HG03108 (cell line): Measurements from ENCODE around the gene KLHDC1.
A peak's percentile ranks its signal among the peaks of the same experiment; 100 is the strongest.
"Not testable (repeated sequence)": the region's sequence is repeated elsewhere in the genome, so short reads cannot be mapped to it uniquely, and the experiment has no call there.

Experiments
- ATAC-seq: cut with Tn5 transposase; IDR thresholded peaks from one replicate; pipeline ENCODE4 v1.9.1; 2021; ENCODE audit warnings: moderate library complexity; ENCODE audit not compliant: unreplicated experiment

The KLHDC1 gene

DNA sequence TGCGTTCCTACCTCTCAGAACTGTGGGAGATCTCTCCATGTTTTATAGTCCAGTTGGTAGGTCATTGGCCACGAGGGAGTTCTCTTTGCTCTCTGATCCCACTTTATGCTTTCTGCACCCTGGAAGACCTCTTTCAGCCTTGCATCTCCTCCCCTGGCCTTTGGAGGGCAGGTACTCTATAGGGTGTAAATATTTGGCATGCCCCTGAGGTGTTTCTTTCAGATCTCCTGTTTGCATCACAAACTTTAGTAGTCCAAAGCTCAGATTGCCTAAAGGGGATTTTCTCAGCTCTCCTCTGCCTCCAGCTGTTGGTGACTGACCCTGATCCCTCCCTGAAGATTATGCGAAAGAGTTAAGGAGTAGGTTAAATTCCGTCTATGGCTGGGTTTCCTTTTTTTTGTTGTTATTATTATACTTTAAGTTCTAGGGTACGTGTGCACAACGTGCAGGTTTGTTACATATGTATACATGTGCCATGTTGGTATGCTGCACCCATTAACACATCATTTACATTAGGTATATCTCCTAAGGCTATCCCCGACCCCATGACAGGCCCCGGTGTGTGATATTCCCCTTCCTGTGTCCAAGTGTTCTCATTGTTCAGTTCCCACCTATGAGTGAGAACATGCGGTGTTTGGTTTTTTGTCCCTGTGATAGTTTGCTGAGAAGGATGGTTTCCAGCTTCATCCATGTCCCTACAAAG, 29.0 kb downstream of the KLHDC1 start:
- not testable (repeated sequence) for ATAC-seq

DNA sequence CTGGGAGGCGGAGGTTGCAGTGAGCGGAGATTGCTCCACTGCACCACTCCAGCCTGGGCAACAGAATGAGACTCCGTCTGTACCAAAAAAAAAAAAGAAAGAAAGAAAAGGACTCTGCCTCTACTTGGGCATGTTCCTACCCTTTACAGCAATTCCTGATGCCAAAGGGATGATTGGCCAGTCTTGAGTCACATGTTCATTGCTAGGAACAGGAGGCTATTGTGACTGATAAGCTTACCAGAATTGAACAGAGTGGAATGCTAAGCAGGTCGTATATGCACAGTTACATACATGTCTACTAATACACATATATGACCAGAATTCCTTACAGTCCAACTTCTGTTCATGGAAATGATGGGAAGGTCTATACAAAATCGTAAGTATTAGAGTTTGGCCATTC, 34.3 kb downstream of the KLHDC1 start:
- no peak for ATAC-seq

DNA sequence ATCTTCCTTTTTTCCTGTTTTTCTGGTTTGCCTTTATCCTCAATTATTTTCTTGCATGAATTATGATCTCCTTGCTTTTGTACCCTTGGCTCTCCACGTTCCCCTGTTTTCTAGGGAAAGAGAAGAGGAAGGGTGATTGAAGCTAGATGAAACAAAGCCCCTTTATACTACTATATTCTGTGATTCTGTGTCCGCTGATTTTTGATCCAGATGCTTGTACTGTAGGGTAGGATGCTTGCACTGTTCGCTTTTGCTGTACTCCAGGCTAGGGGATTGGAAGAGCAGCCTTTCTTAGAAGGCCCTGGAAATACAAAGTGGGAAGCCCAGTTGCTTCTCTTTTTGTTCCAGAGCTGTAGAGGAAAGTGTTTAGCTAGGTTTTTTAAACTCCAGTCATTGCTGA, 40.0 kb downstream of the KLHDC1 start:
- no peak for ATAC-seq

DNA sequence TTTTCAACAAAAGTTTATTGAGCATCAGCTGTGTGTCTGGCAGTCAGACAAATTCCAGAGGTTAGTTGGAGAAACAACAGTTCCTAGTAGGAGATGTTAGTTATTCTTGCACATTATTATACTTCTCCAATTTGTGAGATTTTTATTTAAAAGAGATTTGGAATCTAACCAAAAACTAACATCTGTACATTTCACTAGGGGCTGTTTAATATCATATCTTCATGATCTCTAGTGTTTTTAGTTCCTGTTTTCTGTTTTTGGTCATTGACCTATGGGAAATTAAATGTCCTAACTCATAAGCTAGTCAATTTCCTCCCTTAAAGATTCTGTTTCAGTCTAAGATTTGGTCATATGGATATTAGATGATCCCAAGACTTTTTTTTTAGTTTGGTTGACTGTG, 40.9 kb downstream of the KLHDC1 start:
- ATAC-seq = no peak

DNA sequence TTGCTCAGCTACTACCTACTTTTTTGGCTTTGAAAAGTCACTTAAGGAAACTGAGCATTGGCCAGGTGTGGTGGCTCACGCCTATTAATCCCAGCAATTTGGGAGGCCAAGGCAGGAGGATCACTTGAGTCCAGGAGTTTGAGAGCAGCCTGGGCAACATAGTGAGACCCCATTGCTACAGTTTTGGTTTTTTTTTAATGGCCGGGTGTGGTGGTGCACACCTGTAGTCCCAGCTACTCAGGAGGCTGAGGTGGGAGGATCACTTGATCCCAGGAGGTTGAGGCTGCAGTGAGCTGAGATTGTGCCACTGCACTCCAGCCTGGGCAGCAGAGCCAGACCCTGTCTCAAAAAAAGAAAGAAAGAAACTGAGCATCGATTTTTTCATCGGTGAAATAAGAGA, 42.7 kb downstream of the KLHDC1 start:
- not testable (repeated sequence) for ATAC-seq

DNA sequence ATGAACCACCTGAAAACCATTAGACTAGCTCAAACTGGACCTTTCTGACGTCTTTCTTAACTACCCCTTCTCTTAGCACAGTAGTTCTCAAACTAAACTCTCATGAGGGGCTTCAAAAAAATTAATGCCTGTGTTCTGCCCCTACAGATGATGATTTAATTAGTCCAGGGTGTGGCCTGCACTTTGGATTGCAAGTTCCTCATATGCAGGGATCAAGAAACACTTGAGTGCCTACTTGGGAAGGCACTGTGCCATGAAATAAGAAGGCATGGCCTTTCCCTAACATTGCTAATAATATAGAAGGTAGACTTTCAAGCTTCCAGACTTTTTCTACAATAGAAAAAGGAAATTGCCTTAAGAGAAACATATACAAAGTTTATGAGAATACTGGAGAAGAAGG, 52.3 kb downstream of the KLHDC1 start:
- no peak for ATAC-seq

DNA sequence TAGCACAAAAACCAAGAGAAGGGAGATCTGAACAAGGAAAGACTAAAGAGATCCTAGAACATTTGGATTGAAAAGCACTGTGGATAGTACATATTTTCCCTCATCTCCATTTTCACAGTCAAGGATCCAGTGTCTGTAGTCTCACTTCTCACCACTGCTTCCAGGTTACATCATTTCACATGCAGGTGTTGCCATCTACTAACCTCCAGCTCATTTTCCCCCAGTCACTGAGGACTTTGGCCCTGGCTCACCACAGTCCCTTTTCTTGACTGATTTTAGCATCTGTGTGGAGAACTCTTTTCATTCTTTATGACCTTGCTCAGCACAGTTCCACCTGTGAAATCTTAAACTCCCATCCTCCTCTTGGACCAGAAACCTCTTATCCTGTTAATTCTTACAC, 53.6 kb downstream of the KLHDC1 start:
- ATAC-seq = not testable (repeated sequence)

DNA sequence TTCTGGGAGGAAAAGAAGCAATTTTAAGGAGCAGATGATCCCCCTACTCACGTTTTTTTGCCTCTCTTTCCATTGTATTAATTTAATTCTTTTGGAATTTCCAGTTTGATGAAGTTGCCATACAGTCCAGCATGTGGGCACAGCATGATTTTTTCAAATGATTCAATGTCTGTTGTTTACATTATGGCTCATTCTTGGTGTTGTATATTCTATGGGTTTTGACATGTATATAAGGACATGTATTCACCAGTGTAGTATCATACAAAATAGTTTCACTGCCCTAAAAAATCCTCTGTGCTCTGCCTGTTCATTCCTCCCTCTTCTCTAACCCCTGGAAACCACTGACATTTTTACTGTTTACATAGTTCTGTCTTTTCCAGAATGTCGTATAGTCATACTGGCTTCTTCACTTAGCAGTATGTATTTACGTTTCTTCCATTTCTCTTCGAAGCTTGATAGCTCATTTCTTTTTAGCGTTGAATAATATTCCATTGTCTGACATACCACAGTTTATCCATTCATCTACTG, 61.7 kb downstream of the KLHDC1 start:
- ATAC-seq = no peak

DNA sequence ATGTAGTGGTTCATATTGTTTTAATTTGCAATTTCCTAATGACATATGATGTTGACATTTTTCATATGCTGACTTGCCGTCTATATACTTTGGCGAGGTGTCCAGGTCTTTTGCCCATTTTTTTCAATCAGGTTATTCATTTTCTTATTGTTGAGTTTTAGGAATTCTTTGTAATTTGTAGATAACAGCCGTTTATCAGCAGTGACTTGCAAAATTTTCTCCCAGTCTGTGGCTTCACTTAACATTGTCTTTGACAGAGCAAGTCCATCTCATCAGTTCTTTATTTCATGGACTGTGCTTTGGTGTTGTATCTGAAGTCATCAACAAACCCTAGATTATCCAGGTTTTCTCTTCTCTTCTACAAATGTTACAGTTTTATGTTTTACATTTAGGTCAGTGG, 62.5 kb downstream of the KLHDC1 start:
- ATAC-seq = no peak

DNA sequence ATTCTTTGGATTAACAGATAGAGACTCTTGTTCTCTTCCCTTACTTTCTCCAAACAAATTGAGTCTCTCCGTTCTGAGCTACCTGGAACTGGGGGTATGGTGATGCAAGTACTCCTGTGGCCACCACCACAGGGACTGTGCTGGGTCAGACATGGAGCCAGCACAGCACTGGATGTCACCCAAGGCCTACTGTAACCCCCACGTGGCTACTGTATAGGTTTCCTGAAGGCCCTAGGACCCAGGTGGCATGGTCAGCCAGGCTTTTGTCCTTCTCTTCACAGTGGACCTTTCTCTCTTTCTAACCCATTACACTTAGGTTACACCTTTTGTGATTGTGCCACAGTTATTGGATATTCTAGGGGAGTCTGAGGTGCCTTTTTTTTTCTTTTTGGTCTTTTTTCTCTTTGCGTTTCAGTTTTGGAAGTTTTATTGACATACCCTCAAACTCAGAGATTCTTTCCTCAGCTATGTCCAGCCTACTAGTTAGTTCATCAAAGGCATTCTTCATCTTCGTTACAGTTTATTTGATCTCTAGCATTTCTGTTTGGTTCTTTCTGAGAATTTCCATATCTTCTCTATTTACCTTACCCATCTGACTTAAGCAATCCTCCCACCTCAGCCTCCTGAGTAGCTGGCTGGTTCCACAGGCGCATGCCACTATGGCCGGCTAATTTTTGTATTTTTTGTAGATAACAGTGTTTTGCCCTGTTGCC, 69.1 kb downstream of the KLHDC1 start:
- no peak for ATAC-seq

DNA sequence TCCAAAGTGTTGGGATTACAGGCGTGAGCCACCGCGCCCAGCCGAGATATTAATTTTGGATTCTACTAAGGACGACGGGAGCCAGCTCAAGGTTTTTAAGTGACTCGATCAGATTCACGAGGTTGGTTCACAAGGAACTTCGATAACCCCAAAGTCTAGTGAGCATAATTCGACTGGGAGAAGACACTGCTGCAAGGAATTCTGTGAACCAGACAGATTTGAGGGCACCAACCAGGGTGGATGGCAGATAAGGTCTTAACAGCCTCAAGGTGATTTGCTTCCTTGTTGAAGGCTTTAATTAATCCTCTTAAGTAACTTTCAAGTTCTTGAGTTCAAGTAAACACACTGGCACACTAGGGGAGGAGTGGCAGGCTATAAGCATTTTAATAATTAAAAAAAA, 73.9 kb downstream of the KLHDC1 start:
- ATAC-seq = no peak

DNA sequence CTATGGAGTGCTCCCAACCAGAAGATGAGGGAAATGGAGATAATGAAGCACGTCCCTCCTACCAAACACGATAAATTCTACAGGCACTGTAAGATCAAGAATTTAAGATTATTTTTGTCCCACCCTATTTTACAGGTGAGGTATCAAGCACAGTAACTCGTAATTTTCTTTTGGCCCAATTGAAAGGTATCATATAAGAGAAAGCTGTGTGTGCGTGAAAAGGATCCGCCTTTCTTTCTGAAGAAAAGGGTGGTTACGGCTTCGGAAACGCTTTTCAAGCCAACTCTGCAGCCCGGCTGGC, 74.3 kb downstream of the KLHDC1 start:
- no peak for ATAC-seq

DNA sequence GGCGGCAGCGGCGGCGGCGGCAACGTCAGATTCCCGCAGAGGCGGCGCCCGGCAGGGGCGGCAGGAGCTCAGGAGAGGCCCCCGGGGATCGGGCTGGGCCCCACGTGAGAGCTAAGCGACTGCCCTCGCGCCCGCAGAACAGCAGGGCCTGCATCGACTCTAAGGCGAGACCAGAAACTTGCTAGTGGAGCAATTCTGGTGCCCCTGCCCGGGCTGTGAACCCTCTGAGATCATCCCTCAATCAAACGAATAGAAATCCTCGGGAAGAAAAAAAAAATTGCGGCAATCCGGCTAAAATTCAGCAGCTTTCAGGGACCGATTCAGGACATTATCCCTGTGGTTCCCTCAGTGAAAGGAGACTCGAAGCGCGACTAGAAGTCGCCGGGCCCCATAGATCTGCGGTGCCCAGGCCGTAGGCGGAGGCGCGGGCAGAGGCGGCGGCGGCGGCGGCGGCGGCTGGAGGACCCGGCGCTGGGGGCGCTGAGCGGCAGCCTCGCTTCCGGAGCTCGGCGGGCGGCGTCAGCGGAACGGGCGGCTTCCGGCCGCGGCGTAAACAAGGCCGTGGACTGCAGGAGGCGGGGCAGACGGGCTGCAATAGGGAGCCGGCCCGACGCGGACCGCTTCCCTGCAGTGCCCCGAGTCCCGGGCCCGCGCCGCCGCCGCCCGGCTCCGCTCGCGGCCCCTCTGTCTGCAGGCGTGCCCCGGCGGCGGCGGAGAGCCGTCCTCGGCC, 74.8 kb downstream of the KLHDC1 start, which contains the start of gene KLHDC2:
KLHDC2 (plus strand) TSS at position 583 of the 730 bp plus-strand sequence. CDS start 316 bp downstream, outside the sequence.
- ATAC-seq = peak; percentile 94

DNA sequence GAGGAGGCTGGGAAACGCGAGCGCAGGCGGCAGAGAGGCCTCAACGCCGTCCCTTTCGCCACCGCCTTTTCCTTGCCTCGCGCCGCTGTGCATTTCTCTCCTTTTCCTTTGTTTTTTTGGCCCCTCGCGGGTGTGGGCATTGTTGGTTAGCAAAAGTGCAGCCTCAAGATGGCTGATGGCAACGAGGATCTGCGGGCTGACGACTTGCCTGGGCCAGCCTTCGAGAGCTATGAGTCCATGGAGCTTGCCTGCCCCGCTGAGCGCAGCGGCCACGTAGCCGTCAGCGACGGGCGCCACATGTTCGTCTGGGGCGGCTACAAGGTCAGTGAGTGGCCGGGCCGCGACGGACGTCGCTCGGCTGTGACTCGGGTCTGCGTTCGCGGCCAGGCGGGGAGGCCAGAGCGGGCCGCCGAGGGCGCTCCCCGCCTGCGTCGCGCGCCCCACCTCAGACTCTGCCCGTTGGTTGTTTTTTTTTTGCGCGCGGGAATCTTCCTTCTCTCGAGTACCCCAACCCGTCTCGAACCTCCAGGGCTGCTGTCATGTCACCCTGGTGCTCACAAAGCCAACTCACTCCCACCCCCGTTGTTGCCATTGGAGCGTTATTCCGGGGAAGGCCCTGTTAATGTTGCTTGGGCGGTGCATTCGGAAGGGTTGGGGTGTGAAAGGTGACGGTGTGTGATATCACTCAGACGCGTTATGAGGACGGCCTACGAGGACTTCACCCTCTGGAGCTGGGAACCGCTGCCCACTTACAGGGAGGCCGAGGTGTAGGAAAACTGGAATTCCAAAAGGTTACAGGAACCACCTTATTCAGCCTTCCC, 75.6 kb downstream of the KLHDC1 start:
- peak; percentile 33 for ATAC-seq

DNA sequence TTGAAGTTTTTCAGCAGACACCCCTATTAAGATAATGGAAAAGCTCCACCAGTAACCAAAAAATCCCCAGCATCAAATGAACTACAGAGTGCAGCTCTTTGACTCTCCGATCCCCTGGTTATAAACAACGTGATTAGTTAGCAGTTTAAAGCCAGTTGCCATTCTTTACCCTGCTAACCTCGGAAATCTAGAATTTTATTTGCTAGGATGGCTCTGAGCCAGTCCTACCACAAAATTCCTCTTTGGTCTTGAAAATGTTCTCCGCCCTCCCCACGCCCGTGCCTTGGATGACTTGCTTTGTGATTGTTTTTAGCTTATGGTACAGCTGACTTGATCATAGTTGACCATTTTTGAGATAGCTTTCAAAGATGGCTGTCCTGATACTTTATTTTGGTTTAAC, 76.3 kb downstream of the KLHDC1 start:
- no peak for ATAC-seq

DNA sequence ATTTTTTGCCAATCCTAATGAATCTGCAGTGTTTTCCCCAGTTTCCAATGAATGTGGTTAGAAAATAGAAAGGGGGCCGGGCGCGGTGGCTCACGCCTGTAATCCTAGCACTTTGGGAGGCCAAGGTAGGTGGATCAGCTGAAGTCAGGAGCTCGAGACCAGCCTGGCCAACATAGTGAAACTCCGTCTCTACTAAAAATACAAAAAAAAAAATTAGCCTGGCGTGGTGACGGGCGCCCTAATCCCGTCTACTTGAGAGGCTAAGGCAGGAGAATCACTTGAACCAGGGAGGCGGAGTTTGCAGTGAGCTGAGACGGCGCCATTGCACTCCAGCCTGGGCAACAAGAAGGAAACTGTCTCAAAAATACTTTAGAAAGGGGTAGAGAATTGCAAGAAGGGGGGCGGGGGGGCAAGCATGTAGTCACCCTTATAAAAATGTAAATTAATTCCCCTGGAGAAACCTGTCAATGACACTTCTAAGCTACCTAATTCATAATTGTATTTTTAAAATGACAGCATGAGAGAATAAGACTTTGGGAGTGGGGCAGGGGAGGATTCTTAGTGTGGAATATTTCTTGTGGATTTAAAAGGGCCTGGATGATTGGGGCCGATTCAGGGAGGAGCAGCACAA, 76.8 kb downstream of the KLHDC1 start:
- no peak for ATAC-seq

DNA sequence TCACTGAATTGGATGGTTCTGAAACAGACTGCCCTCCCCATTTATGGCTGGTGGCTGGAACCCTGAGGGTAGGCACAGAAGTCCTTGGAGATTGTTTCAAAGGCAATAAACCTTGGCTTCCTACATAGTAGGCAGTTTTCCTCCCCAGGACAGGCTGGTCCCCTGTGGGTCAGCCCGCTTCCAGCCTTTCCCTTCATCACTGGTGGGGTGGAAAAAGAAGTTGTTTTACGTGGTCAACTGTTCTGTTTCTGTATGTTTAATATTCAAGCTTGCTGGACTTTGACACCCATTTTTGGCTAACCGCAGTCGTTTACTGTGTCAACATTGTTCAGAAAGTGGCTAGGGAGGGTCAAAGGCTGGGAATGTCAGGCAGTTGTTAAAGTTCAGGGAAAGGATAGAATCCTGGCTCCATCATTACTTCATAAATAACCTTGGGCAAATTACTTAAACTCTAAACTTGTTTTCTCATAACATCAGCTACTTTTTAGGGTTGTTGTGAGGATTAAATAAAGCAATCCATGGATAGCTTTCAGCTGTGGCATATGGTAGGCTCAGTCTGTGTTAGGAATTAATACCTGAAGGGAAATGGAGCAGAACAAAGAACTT, 77.4 kb downstream of the KLHDC1 start:
- no peak for ATAC-seq

DNA sequence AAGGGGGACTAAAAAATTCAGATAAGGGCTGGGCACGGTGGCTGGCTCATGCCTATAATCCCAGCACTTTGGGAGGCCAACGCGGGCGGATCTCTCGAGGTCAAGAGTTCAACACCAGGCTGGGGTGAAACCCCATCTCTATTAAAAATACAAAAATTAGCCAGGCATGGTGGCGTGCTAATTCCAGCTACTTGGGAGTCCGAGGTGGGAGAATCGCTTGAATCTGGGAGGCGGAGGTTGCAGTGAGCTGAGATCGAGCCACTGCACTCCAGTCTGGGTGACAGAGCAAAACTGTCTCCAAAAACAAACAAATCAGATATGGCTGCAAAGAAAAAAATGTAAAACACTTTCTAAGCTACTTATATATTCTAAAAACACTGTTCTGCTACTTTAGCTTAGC, 78.8 kb downstream of the KLHDC1 start:
- not testable (repeated sequence) for ATAC-seq

DNA sequence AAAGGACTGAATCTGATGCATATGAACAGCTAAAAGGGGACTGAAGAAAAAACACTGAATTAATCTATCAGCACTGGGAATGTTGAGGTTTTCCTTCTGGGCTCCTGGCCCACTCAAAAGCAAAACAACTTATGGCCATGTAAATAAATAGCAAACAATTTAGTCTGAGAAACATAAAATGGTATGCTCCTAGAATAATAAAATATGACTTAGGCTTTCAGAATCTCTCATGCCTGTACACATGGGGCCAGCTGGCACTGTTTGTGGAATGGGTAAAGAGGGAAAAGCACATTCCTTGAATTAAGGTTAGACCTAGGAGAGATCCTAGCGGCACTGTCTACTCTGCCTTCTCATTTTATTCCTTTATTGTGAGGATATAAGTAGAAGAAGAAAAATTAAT, 81.2 kb downstream of the KLHDC1 start:
- no peak for ATAC-seq

DNA sequence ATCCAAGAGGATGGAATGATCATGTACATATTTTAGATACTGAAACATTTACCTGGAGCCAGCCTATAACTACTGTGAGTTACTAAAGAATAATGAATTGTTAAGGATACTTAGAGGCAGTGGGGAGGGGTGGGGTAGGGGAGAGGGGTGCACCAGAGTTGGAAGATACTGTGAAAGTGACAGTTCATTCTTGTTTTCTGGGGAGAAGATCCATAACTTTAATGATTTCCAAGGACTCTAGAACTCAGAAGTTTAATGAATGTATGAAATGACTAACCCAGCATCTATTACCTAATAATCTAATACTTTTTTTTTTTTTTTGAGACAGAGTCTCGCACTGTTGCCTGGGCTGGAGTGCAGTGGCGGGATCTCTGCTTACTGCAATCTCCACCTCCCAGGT, 85.5 kb downstream of the KLHDC1 start:
- no peak for ATAC-seq
